ENCODE measurements around the gene NDUFS5. TPM values are rescaled to one million over a fixed set of nuclear protein-coding genes. Genes with fewer than 3 reads are reported as not detected.

Gene NDUFS5
- total and polyA plus RNA-seq, 10 of the 15 experiments (the other 5 are each of a cell fraction or from before 2014, with no cell fraction given) = 240 to 1,578 (median 831) TPM

GRCh38 chr1:39026051-39026865 is at the start of gene NDUFS5 (continued):
- peak; percentile 65; the same call in 1 of the 2 replicates for TF ChIP-seq ZBTB40 (IDR thresholded peaks at IDR 0.05; ENCODE audit: borderline replicate concordance)
- peak; percentile 54 for TF ChIP-seq GABPA (IDR thresholded peaks at IDR 0.05; ENCODE audit: low read depth)
- no peak for TF ChIP-seq ZSCAN29 (IDR thresholded peaks at IDR 0.05)
- TF ChIP-seq IKZF1 (conservative IDR thresholded peaks at IDR 0.05) = peak; percentile 76
- TF ChIP-seq HDAC2 (IDR thresholded peaks at IDR 0.05) = no peak
- TF ChIP-seq EZH2 (IDR thresholded peaks at IDR 0.05; ENCODE audit: borderline replicate concordance, control insufficient read depth, low read depth, low read length) = peak; percentile 96; the same call in 1 of the 2 replicates
- TF ChIP-seq E2F8 (IDR thresholded peaks at IDR 0.05; ENCODE audit: low read depth, partially characterized antibody) = no peak
- peak; percentile 90 for TF ChIP-seq ZNF687 (IDR thresholded peaks at IDR 0.05)
- no peak for TF ChIP-seq MEF2A (IDR thresholded peaks at IDR 0.05; ENCODE audit: insufficient read depth, low read depth, low read length)
- TF ChIP-seq BHLHE40 (IDR thresholded peaks at IDR 0.05; ENCODE audit: borderline replicate concordance in 1 of 2, low read depth in 2 of 2, low read length in 1 of 2) = peak in 1 of 2 experiments; percentile 71; a peak in 2 of 4 replicates
- no peak for TF ChIP-seq FOS (IDR thresholded peaks at IDR 0.05; ENCODE audit: borderline replicate concordance, extremely low read depth, insufficient read length)
- TF ChIP-seq TBL1XR1 (IDR thresholded peaks at IDR 0.05; ENCODE audit: low read depth, low read length) = no peak
- TF ChIP-seq BACH1 (IDR thresholded peaks at IDR 0.05; ENCODE audit: borderline replicate concordance) = peak; percentile 56; the same call in 1 of the 2 replicates
- TF ChIP-seq SUPT20H (IDR thresholded peaks at IDR 0.05; ENCODE audit: borderline replicate concordance, control insufficient read depth, low read depth, low read length) = no peak
